ENCODE data around the gene SUPT4H1. TPM values are rescaled to one million over a fixed set of nuclear protein-coding genes. Genes with fewer than 3 reads are reported as not detected.

The SUPT4H1 gene
- total and polyA plus RNA-seq, 2 of the 4 experiments (the other 2 are of a cell fraction) = 51.6 to 129 TPM

- no peak overlapping the region for H4K8ac ChIP-seq (ENCODE audit: low read depth in 2 of 2, low read length in 2 of 2)
- WGBS, 2 experiments (ENCODE audit: extremely low coverage in 2 of 2, insufficient read length in 1 of 2) = 71% methylated on average over 3 of the region's 7 CpGs; no CpG with 5 or more reads in 1 of the 2 experiments
- no peaks in the 10 kb centered on the region for H4K20me1 ChIP-seq (ENCODE audit: insufficient read depth, low read length)
- intact Hi-C loops (cut with micrococcal nuclease) = no loop called here
- H3K36me3 ChIP-seq (ENCODE audit: control insufficient read depth, insufficient read depth, low read length) = peaks cover 3% of the 10 kb centered on the region; the same call in 1 of the 2 replicates
- POLR2A ChIA-PET (ENCODE audit: unreplicated experiment) = no interaction called here
- H3K4me3 ChIP-seq (ENCODE audit: insufficient read depth, low read depth, low read length) = no peak overlapping the region
- no peak overlapping the region for H3K9ac ChIP-seq (ENCODE audit: low read depth, low read length)
- no peak overlapping the region for H2AFZ ChIP-seq (replicated peaks; ENCODE audit: low read length, poor library complexity)
- ATAC-seq (ENCODE audit: low read depth) (no peak), DNase-seq (no peak)
- TF ChIP-seq CHD1 (IDR thresholded peaks at IDR 0.05; ENCODE audit: low read depth, low read length) (no peak), CEBPB (IDR thresholded peaks at IDR 0.05; ENCODE audit: low read depth, low read length) (no peak)
- TF ChIP-seq, protein P1, sequence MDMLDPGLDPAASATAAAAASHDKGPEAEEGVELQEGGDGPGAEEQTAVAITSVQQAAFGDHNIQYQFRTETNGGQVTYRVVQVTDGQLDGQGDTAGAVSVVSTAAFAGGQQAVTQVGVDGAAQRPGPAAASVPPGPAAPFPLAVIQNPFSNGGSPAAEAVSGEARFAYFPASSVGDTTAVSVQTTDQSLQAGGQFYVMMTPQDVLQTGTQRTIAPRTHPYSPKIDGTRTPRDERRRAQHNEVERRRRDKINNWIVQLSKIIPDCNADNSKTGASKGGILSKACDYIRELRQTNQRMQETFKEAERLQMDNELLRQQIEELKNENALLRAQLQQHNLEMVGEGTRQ (IDR thresholded peaks at IDR 0.05; ENCODE audit: low read depth, low read length) = no peak
- no peak overlapping the region for H2BK120ac ChIP-seq (ENCODE audit: low read depth, low read length)
- no peak overlapping the region for H2BK5ac ChIP-seq (ENCODE audit: low read depth, low read length, poor library complexity, severe bottlenecking)
- no peak overlapping the region for H3K4ac ChIP-seq (ENCODE audit: low read depth, low read length)
- no peaks in the 10 kb centered on the region; the same call in 1 of the 2 replicates for H3K27me3 ChIP-seq (ENCODE audit: control insufficient read depth, insufficient read depth, low read length)
- H3K56ac ChIP-seq (ENCODE audit: extremely low read depth, insufficient read depth, low read length) = no peak overlapping the region
- H2AK5ac ChIP-seq (ENCODE audit: low read depth, low read length) = no peak overlapping the region; the same call in 1 of the 2 replicates
- dilution Hi-C loops (cut with HindIII; ENCODE audit: low sequenced_read_pairs, unreplicated experiment) = no loop called here
- no peak overlapping the region for H3K4me2 ChIP-seq (ENCODE audit: low read depth, low read length)
- no peak overlapping the region for H2AK9ac ChIP-seq (replicated peaks; ENCODE audit: low read depth, low read length, poor library complexity)
- H3K18ac ChIP-seq (ENCODE audit: low read depth, low read length) = no peak overlapping the region
- CTCF ChIA-PET = interaction anchor here (0.6 to 1.5 kb wide), 2 partner anchors 99 to 129 kb away, joined by 3 to 8 read pairs; no protein-coding TSS in a partner anchor
- H3K4me1 ChIP-seq (ENCODE audit: control insufficient read depth, insufficient read depth, low read length) = no peaks in the 10 kb centered on the region
- no peaks in the 10 kb centered on the region for H3K9me3 ChIP-seq (ENCODE audit: control insufficient read depth, insufficient read depth, low read length)
- in situ Hi-C loops (cut with MboI; ENCODE audit: low sequenced_read_pairs) = loop anchor here (5.0 kb wide), 2 partner anchors 99 to 129 kb away; partner anchors contain the start of gene RNF43
- H2BK15ac ChIP-seq (ENCODE audit: low read depth, low read length) = no peak overlapping the region
- BruUV-seq (replicated peaks) = no TSS peak
- H3K14ac ChIP-seq (replicated peaks; ENCODE audit: low read depth, low read length) = no peak overlapping the region
- H2BK20ac ChIP-seq (ENCODE audit: low read depth, low read length) = no peak overlapping the region
- no peak overlapping the region for H4K91ac ChIP-seq (ENCODE audit: insufficient read depth, low read depth, low read length)
- no peak overlapping the region for H3K23ac ChIP-seq (ENCODE audit: low read depth, low read length)
- H3K27ac ChIP-seq (ENCODE audit: insufficient read depth, low read length) = no peak overlapping the region
- no peak overlapping the region for H4K5ac ChIP-seq (ENCODE audit: low read depth, low read length)
- no peaks in the 10 kb centered on the region for H3K79me1 ChIP-seq (ENCODE audit: low read depth in 1 of 2, low read length in 2 of 2)
- H3K9me1 ChIP-seq (ENCODE audit: insufficient read depth, low read length) = no peaks in the 10 kb centered on the region
Observed at GRCh38 chr17:58318627-58319172, 33.3 kb downstream of the SUPT4H1 start.

All from IMR-90 (cell line).